GM21825 (cell line): ENCODE measurements around the gene LHX4.

Source experiments
- ATAC-seq: cut with Tn5 transposase; IDR thresholded peaks from one replicate; pipeline ENCODE4 v1.9.1; 2021; ENCODE audit warnings: mild to moderate bottlenecking, moderate library complexity; ENCODE audit not compliant: unreplicated experiment

LHX4 gene

GRCh38 chr1:180256341-180257027 is 26.4 kb downstream of the LHX4 start:
- no peak for ATAC-seq

DNA sequence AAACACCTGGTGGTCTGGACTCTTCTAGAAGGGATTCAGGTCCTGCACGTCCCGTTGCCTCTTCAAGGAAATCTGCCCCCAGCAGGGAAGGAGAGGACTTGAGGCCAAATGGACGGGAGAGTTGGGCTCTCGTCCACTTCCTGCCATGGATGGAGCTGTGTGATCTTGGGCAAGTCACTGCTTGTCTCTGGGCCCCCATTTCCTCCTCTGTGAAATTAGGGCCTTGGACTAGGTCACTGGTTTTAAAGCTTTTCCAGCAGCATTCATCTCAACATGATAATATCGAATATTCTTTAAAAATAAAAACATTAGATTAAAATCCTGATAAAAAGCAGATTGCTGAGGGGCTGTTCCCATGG is 26.9 kb downstream of the LHX4 start:
- no peak for ATAC-seq

DNA sequence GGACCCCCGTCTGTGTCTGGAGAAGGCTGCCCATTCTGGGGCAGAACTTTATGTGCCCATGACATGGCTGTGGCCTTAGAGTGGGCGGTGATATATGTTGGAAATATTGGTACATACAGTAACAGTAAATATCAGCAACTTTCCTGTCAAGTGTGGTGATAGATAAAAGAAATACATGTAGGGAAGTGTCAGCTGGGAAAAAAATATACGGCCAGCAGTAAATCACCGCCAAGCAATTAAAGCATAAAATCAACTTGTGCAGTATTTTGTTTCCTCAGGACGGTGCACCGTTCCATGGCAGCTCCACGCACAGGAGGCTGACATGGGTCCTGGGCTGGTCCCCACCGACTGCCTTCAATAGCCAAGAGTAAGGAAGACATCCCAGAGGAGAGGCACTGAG is 27.4 kb downstream of the LHX4 start:
- no peak for ATAC-seq

GRCh38 chr1:180258290-180258689 is 28.2 kb downstream of the LHX4 start:
- no peak for ATAC-seq

DNA sequence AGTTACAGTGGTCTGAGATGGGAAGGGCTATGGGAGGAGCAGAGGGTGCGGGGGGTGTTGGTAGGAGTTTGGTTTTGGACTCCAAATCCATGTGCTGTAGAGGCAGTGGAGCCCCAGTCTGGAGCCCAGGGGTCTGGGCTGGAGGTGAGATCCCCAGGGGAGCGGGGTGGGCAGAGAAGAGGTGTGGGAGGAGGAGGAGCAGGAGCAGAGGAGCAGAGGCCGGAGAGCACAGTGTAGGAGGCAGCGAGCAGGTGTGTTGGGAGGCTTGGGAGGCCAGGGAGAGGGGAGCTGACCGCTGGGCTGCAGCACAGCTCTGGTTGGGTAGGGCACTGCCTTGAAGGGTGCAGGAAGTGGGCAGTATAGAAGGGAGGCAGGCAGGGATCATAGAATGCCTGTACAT is 28.9 kb downstream of the LHX4 start:
- no peak for ATAC-seq

DNA sequence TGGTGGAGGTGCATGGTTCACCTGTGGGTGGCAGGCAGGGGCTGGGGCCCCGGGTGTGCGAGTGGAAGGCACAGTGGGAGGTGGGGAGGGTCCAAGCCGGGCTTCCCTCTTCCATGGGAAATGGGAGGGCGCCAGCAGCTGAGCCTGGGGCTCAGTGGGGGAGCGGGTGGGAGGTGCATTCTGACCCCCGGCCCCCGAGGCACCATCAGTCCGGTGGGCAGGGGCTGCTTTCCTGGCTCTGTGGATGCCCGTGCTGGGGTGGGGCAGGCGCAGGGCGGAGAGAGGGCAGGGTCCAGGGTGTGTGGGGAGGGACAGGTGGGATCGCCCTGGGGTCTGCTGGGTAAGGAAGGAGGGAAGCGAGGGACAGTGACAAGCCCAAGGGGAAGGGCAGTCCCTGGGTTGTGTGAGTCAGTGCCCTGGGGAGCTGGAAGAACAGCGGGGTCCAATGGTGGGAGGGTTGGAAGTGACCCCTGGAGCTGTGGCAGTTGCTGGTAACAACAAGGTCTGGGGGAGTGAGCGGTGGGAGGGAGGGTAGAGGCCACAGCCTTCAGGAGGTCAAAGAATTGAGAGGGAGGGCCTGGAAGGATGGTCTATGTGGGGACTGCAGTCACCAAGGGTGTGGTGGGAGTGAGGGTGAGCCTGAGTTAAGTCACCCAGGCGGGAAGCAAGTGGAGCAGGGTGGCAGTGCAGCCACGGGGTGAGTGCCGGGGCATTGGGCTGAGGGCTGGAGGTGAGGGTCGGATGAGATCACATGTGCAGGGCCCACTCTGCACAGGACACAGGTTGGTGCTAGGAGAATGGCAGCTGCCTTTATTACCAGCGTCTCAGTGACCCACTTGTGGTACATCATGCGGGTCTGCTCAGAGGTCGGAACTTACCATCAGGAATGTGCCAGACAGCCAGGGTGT is 29.6 kb downstream of the LHX4 start:
- ATAC-seq: no peak

DNA sequence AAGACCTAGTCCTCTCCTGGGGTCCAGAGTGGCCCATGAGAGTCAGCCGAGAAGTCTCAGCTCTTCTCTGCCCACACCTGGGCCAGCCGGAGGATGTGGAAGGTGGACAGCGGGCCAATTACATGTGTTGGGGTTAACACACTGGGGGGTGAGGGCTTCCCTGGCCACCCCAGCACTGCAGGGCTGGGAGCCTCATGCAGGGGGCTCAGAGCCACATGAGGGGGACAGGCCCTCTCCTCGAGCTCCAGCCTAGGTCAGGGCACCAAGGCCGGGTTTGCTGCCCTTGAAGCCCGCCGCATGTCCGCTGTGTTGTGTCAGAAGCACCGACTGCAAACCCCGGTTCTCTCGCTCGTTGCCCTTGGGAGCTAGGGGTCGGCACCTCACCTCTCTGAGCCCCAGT is 30.5 kb downstream of the LHX4 start:
- ATAC-seq: no peak

DNA sequence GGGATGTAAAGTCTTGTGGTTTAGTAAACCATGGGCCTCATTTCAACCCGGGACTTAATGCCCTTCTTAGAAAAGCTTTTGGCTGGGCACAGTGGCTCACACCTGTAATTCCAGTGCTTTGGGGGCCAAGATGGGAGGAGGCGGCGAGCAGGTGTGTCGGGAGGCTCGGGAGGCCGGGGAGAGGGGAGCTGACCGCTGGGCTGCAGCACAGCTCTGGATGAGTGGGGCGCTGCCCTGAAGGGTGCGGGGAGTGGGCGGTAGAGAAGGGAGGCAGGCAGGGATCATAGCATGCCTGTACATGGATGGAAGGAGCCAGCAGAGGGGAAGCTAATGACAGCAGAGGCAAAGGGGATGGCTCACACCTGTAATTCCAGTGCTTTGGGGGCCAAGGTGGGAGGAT is 31.0 kb downstream of the LHX4 start:
- ATAC-seq: no peak

GRCh38 chr1:180261524-180262155 is 31.6 kb downstream of the LHX4 start:
- no peak for ATAC-seq

DNA sequence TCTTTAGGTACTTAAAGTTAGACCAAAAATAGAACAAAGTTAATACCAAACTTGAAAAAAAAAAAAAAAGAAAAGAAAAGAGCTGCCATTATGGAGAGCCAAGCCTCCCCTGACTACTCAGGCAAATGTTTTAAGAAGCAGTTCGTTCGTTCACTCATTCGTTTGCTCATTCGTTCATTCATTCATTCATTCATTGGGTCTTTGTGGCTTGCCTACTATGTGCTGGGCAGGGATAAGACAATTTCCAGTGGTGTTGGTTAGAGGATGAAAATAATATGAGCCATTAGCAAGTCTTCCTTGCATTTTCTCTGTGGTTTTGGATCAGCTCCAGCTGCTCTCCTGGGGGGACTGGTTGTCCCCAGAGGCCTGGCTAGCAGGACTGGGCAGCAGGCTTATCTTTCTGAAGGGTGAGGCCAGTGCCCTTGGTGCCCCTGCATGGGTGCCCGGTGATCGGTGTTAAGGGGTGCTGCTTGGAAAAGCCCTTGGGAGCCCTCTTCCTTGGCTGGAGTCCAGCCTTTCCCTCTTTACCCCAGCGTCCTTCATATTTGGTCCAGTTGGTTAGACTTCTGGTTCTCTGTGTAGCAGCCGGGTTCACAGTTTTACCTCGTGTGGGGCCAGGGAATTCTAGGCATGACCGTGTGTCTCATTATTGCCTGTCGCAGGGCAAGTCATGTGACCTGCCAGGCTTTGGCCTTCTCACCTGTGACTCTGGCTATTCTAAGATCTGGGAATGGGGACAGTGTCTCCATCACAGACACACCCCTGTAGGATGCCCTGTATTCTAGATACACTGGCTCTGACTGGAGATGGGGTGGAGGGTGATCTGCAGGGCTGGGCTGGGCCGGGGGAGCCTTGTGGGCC is 32.8 kb downstream of the LHX4 start:
- ATAC-seq: no peak

DNA sequence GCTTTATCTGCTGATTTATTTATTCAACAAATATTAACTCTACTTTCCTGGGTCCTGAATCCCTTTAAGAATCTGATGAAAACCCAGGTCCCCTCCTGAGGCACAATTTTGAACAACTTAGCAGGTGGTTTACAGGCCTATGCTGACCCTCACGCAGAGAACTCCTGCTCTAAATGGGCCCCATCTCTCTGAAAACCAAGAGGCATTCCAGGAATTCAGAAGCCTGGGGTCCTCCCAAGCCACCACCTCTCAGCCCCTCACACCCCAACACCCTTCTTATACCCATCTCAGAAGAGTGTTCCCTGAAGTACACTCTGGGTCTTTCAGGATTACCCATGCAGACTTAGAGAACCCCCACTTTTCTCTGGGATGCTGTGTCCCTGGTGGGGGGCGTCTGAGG is 34.5 kb downstream of the LHX4 start:
- no peak for ATAC-seq

- no peak for ATAC-seq
Measured at GRCh38 chr1:180265201-180265600, 35.1 kb downstream of the LHX4 start.

DNA sequence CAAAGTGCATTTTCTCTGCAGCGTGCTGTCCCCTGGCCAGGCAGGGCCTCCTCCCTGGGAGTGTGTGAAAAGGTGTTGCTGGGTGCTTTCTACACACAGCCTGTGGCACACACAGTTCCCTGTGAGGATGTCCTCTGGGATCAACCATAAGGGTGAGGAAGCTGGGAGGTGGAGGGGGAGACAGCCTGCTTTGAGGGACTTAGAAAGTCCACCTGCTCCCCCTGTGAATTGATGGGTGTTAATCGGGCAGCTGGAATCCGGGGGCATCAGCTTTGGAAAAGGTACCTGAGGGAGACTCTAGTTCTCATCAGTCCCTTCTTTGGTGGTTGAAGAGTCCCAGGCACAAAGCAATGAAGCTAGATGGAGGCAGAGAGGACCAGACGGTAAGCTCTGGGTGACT is 35.8 kb downstream of the LHX4 start:
- ATAC-seq: no peak

- ATAC-seq: no peak
Measured at GRCh38 chr1:180266275-180267210, 36.5 kb downstream of the LHX4 start.

GRCh38 chr1:180267211-180267561 is 37.1 kb downstream of the LHX4 start:
- ATAC-seq: no peak

- no peak for ATAC-seq
Measured at GRCh38 chr1:180267761-180268555, 37.9 kb downstream of the LHX4 start.

DNA sequence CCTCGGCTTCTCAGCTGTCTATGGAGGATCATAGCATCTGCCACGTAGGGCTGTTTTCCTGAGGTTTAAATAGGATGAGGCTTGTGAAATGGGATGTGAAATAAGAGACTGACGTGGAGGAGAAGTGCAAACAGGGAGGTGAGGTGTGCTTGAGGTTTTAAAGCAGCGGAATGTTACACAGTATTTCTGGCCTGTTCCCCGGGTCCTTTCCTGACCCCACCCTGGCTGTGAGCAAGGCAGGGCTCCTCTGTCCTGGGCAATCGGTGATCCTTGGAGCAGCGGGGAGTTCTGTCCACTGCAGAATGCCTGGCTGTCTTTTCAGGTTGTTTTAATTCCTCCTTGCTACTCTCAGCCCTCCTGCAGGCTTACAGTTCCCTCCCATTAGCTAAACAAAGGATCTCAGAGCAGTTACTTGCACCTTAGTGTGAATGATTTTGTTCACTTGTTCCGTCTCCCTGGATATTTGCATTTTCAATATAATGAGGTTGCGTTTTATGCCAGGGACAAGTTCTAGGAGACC is 38.6 kb downstream of the LHX4 start:
- ATAC-seq: no peak

GRCh38 chr1:180269645-180270529 is 39.8 kb downstream of the LHX4 start:
- no peak for ATAC-seq
